Nephron progenitor cell (in vitro differentiated cells): ENCODE measurements around the gene SOWAHD.
"Not testable (repeated sequence)": the region's sequence is repeated elsewhere in the genome, so short reads cannot be mapped to it uniquely, and the experiment has no call there.

Source experiments
- DNase-seq: peaks from one replicate; pipeline ENCODE4 v3.0.0; 2021
- H3K27ac Mint-ChIP-seq: 2 replicates; pipeline ENCODE4 v1.8.0; 2021; ENCODE audit warnings: mild to moderate bottlenecking, moderate library complexity, mixed read lengths
- H3K27me3 Mint-ChIP-seq: 2 replicates; pipeline ENCODE4 v1.8.0; 2021; ENCODE audit warnings: mild to moderate bottlenecking, low read depth, mixed read lengths; ENCODE audit not compliant: poor library complexity
- H3K36me3 Mint-ChIP-seq: 2 replicates; pipeline ENCODE4 v1.8.0; 2021; ENCODE audit warnings: low read depth, mixed read lengths
- H3K4me1 Mint-ChIP-seq: 2 replicates; pipeline ENCODE4 v1.8.0; 2021; ENCODE audit warnings: mixed read lengths
- H3K4me3 Mint-ChIP-seq: 2 replicates; pipeline ENCODE4 v1.8.0; 2021; ENCODE audit warnings: mild to moderate bottlenecking, moderate library complexity, mixed read lengths
- H3K9me3 Mint-ChIP-seq: 2 replicates; pipeline ENCODE4 v1.8.0; 2021; ENCODE audit warnings: mild to moderate bottlenecking, moderate library complexity, mixed read lengths
- TF ChIP-seq, protein P1 (sequence below): fragments of 200-600 bp; sonication (generic); IDR thresholded peaks from 2 replicates; pipeline ENCODE4 v1.5.0; 2021; ENCODE audit warnings: antibody characterized with exemption

SOWAHD gene

DNA sequence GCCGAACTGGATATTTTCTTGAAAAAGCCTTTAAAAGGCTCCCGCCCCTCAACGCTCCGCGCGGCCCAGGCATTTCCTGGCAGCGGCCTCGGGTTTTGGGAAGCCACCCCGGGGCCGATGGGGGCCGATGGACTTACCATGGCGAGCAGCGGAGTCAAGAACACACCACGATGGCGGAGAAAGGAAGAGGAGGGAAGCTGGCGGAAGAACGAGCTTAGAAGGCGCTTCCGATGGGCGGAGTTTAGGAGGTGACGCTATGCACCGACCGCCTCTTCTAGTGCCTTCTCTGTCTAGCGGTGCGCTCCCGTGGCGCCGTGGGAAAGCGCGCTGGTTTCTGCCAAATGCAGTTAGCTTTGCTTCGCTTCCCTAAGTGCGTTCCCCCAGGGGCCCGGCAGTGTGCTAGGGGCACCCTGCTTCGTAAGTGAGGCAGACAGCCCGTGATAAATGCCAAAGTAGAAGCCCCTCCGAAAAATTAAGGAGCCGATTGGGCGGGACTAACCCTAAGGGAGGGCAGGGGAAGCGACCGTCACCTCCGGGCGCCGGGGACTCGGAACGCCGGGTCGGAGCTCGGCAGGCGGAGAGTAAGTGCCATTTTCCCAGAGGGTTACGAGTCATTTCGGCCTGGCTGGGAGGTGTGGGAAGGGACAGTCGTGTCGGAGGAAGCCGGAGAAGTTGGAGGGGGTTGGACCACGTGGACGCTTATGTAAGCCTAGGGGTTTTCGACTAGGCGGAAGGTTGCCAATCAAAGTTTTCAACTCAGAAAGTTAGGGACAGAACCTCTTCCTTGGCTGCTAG is 33.2 kb downstream of the SOWAHD start, which contains the start of gene RPL39:
Gene RPL39 (minus strand): TSS at position 194 of the 795 bp plus-strand sequence. CDS start 54 bp downstream, at position 140.
- peak; percentile 77 for DNase-seq
- H3K4me3 Mint-ChIP-seq = peak within 1 kb of the TSS; percentile 93
- H3K4me1 Mint-ChIP-seq = peaks cover 22% of the 10 kb centered on the region
- TF ChIP-seq, protein P1, sequence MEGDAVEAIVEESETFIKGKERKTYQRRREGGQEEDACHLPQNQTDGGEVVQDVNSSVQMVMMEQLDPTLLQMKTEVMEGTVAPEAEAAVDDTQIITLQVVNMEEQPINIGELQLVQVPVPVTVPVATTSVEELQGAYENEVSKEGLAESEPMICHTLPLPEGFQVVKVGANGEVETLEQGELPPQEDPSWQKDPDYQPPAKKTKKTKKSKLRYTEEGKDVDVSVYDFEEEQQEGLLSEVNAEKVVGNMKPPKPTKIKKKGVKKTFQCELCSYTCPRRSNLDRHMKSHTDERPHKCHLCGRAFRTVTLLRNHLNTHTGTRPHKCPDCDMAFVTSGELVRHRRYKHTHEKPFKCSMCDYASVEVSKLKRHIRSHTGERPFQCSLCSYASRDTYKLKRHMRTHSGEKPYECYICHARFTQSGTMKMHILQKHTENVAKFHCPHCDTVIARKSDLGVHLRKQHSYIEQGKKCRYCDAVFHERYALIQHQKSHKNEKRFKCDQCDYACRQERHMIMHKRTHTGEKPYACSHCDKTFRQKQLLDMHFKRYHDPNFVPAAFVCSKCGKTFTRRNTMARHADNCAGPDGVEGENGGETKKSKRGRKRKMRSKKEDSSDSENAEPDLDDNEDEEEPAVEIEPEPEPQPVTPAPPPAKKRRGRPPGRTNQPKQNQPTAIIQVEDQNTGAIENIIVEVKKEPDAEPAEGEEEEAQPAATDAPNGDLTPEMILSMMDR = no peak
- H3K27ac Mint-ChIP-seq = peak within 1 kb of the TSS; percentile 99
- peaks cover 43% of the 10 kb centered on the region for H3K9me3 Mint-ChIP-seq
- peaks cover 28% of the 10 kb centered on the region for H3K36me3 Mint-ChIP-seq
- H3K27me3 Mint-ChIP-seq = no peaks in the 10 kb centered on the region

DNA sequence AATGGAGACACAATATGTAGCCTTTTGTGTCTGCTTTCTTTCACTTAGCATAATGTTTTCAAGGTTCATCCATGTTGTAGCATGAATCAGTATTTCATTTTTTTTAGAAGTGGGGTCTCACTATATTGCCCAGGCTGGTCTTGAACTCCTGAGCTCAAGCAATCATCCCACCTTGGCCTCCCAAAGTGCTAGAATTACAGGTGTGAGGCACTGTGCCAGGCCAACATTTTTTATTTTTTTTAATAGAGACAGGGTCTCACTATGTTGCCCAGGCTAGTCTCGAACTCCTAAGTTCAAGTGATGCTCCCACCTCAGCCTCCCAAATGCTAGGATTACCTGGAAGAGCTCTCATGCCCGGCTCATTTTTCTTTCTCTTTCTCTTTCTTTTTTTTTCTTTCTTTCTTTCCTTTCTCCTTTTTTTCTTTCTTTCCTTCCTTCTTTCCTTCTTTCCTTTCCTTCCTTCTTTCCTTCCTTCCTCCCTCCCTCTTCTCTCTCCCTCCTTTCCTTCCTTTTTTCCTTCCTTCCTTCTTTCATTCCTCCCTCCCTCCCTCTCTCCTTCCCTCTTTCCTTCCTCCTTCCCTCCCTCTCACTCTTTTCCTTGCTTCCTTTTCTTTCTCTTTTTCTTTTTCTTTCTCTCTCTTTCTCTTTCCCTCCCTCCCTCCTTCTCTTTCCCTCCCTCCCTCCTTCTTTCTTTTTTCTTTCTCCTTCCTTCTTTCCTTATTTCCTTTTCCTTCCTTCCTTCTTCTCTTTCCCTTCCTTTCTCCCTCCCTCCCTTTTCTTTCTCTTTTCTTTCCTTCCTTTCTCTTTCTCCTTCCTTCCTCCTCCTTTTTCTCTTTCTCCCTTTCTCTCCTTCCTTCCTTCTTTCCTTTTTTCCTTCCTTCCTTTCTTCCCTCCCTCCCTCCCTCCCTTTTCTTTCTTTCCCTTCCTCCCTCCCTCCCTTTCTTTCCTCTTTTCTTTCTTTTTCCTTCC is 43.1 kb downstream of the SOWAHD start:
- H3K4me1 Mint-ChIP-seq = no peaks in the 10 kb centered on the region
- no peak for DNase-seq
- H3K36me3 Mint-ChIP-seq = peaks cover 11% of the 10 kb centered on the region
- TF ChIP-seq, protein P1 = no peak
- H3K4me3 Mint-ChIP-seq = no peak overlapping the region
- peaks cover 55% of the 10 kb centered on the region for H3K9me3 Mint-ChIP-seq
- peaks cover 2% of the 10 kb centered on the region for H3K27me3 Mint-ChIP-seq
- H3K27ac Mint-ChIP-seq = no peak overlapping the region

- Mint-ChIP-seq H3K4me3 (no peak overlapping the region), H3K36me3 (peaks cover 11% of the 10 kb centered on the region)
- TF ChIP-seq, protein P1 = no peak
Measured at GRCh38 chrX:119802546-119802945, 44.2 kb downstream of the SOWAHD start.

GRCh38 chrX:119808461-119808860 is 50.1 kb downstream of the SOWAHD start:
- H3K4me1 Mint-ChIP-seq, DNase-seq, H3K27ac Mint-ChIP-seq, H3K27me3 Mint-ChIP-seq, H3K4me3 Mint-ChIP-seq: not testable (repeated sequence)
- Mint-ChIP-seq H3K9me3 (peaks cover 56% of the 10 kb centered on the region), H3K36me3 (peaks cover 18% of the 10 kb centered on the region)

More at GRCh38 chrX:119802546-119802945, 44.2 kb downstream of the SOWAHD start:
- peaks cover 2% of the 10 kb centered on the region for H3K27me3 Mint-ChIP-seq
- H3K27ac Mint-ChIP-seq = no peak overlapping the region
- peaks cover 54% of the 10 kb centered on the region for H3K9me3 Mint-ChIP-seq
- H3K4me1 Mint-ChIP-seq = no peaks in the 10 kb centered on the region
- DNase-seq = no peak

DNA sequence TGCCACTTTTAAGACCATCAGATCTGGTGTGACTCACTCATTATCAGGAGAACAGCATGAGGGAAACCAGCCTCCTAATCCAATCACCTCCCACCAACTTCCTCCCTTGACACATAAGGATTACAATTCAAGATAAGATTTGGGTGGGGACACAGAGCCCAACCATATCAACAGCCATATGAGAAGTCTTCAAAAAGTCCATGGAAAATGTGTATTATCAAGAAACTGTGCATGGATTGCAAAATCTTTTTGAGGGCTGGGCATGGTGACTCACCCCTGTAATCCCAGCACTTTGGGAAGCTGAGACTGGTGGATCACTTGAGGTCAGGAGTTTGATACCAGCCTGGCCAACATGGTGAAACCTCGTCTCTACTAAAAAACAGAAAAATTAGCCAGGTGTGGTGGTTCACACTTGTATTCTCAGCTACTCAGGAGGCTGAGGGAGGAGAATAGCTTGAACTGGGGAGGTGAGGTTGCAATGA is 50.8 kb downstream of the SOWAHD start:
- Mint-ChIP-seq H3K9me3 (peaks cover 62% of the 10 kb centered on the region), H3K36me3 (peaks cover 18% of the 10 kb centered on the region), H3K4me1 (no peaks in the 10 kb centered on the region), H3K27ac (no peak overlapping the region), H3K27me3 (peaks cover 8% of the 10 kb centered on the region), H3K4me3 (no peak overlapping the region)
- TF ChIP-seq, protein P1 = no peak
- DNase-seq = no peak
